SK-N-SH (cell line): Measurements from ENCODE around the gene POU4F3.

Experiments used
- CHD2 ChIP-seq: fragments of 150-350 bp; IDR thresholded peaks from 2 replicates; pipeline ENCODE4 v1.6.1; 2018; ENCODE audit warnings: low read length; ENCODE audit not compliant: partially characterized antibody
- CTCF ChIP-seq: fragments of 200-600 bp; sonication (generic); IDR thresholded peaks from 2 replicates; pipeline ENCODE4 v1.6.1; 2017; ENCODE audit warnings: antibody characterized with exemption, mild to moderate bottlenecking, moderate library complexity
- GABPA ChIP-seq: IDR thresholded peaks from 2 replicates; pipeline ENCODE4 v1.4.0; 2012; ENCODE audit warnings: low read depth, mild to moderate bottlenecking
- GATA2 ChIP-seq: sonication (generic); formaldehyde crosslinking; IDR thresholded peaks from 2 replicates; pipeline ENCODE4 v1.5.0; 2020; ENCODE audit warnings: mild to moderate bottlenecking, missing genetic modification reagents
- RAD21 ChIP-seq: IDR thresholded peaks from 2 replicates; pipeline ENCODE4 v1.6.1; 2012; ENCODE audit warnings: mild to moderate bottlenecking, low read length

GRCh38 chr5:146363161-146363874 lies 24.7 kb downstream of the POU4F3 start:
- TF ChIP-seq CTCF (no peak), GABPA (no peak), GATA2 (no peak), CHD2 (no peak), RAD21 (no peak)
